Fibroblast of villous mesenchyme (primary cell): ENCODE results near the gene VPS36. TPM values are rescaled to one million over a fixed set of nuclear protein-coding genes. Genes with fewer than 3 reads are reported as not detected.
"Not testable (repeated sequence)": the region's sequence is repeated elsewhere in the genome, so short reads cannot be mapped to it uniquely, and the experiment has no call there.

Experiments used
- DNase-seq: peaks from one replicate; pipeline ENCODE4 v3.0.0-alpha.2; 2010; ENCODE audit warnings: low read depth
- H3K4me3 ChIP-seq: 2 replicates; pipeline ENCODE4 v1.5.1; 2011; ENCODE audit warnings: low read depth, mild to moderate bottlenecking, low read length
- total RNA-seq: library from RNA; depleted of rRNA; stranded (reverse); fragments of >200 nt; gene quantifications from 2 replicates; pipeline ENCODE4 v1.2.3, GENCODE V29; 2012
- TF ChIP-seq, protein P1 (sequence below): IDR thresholded peaks from 2 replicates; pipeline ENCODE4 v1.5.1; 2012; ENCODE audit warnings: low read depth, mild to moderate bottlenecking, low read length; ENCODE audit not compliant: insufficient read depth

The VPS36 gene, protein sequence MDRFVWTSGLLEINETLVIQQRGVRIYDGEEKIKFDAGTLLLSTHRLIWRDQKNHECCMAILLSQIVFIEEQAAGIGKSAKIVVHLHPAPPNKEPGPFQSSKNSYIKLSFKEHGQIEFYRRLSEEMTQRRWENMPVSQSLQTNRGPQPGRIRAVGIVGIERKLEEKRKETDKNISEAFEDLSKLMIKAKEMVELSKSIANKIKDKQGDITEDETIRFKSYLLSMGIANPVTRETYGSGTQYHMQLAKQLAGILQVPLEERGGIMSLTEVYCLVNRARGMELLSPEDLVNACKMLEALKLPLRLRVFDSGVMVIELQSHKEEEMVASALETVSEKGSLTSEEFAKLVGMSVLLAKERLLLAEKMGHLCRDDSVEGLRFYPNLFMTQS
- 33.8 and 39.3 TPM in 2 replicates for total RNA-seq

DNA sequence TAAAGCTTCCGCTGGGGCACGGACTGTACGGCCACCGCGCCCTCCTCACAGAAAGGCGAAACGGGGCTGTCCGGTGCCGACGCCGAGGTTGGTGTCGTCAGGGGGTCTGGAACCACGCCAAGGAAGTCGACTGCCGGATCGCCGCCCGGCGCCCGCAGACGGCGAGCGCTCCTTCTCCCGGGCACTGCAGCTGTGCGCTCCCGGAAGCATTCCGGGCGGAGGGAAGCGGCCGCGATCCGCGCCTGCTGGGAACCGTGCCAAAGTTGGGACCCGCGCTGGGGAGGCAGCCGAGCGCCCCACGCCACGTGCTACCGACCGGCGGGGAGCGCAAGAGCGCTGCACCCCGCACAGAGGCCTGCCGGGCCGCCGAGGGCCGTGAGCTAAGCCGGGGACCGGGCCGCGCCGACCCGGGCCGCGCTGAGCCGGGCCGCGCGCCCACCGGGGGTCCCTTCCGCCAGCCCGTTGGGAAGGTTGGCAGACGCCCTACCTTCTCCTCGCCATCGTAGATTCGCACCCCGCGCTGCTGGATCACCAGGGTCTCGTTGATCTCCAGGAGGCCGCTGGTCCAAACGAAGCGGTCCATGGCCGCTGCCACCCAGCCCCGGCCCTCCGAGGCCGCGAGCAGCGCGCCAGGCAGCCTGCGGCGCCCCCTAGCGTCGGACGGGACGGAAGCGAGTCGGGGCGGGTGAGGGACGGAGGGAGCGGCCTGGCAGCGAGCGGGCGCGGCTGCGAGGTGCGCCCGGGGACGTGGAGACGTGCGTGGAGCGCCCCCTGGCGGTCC, at the start of gene VPS36:
VPS36 (minus strand) TSS at position 623 of the 781 bp plus-strand sequence; CDS start at position 583, 40 bp downstream.
- DNase-seq = peak; percentile 95
- peak within 1 kb of the TSS; percentile 73 for H3K4me3 ChIP-seq
- TF ChIP-seq, protein P1, sequence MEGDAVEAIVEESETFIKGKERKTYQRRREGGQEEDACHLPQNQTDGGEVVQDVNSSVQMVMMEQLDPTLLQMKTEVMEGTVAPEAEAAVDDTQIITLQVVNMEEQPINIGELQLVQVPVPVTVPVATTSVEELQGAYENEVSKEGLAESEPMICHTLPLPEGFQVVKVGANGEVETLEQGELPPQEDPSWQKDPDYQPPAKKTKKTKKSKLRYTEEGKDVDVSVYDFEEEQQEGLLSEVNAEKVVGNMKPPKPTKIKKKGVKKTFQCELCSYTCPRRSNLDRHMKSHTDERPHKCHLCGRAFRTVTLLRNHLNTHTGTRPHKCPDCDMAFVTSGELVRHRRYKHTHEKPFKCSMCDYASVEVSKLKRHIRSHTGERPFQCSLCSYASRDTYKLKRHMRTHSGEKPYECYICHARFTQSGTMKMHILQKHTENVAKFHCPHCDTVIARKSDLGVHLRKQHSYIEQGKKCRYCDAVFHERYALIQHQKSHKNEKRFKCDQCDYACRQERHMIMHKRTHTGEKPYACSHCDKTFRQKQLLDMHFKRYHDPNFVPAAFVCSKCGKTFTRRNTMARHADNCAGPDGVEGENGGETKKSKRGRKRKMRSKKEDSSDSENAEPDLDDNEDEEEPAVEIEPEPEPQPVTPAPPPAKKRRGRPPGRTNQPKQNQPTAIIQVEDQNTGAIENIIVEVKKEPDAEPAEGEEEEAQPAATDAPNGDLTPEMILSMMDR = peak; percentile 97

DNA sequence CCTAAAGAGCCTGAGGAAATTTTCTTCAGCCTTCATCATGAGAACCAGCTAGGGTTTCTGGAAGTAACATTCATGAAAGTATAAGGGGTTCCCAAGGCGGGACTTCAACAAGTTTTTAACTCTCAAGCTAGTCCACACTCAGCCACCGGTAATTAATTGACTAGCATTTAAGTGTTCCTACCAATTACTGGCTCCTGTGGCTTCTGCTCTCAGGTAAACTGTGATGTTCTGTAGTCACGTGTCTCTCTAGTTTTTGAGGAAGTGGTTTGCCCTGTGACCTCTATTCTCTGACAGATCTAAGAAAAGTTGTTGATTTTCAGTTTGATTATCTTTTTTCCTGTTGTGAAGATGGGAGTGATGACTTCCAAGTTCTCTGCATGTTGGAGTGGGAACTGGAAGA, 47.5 kb upstream of the VPS36 start:
- DNase-seq, H3K4me3 ChIP-seq: not testable (repeated sequence)

DNA sequence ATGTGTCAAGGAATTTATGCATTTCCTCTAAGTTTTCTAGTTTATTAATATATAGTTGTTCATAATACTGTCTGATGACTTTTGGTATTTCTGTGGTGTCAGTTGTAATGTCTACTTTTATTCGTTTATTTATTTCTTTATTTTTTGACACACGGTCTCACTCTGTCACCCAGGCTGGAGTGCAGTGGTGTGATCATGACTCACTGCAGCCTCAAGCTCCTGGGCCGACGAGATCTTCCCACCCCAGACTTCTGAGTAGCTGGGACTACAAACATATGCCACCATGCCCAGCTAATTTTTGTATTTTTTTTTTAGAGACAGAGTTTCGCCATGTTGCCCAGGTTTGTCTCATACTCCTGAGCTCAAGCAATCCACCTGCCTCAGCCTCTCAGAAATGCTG, 43.8 kb upstream of the VPS36 start:
- not testable (repeated sequence) for H3K4me3 ChIP-seq, DNase-seq

DNA sequence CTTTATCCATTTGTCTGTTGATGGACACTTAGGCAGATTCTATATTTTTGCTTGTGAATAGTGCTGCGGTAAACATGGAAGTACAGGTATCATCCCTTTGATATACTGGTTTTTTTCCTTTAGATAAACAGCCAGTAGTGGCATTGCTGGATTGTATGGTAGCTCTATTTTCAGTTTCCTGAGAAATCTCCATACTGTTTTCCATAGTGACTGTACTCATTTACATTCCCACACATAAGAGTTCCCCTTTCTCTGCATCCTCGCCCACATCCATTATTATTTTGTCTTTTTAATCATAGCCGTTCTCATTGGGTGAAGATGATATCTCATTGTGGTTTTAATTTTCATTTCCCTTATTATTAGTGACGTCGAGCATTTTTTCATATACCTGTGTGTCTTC, 40.6 kb upstream of the VPS36 start:
- not testable (repeated sequence) for DNase-seq

DNA sequence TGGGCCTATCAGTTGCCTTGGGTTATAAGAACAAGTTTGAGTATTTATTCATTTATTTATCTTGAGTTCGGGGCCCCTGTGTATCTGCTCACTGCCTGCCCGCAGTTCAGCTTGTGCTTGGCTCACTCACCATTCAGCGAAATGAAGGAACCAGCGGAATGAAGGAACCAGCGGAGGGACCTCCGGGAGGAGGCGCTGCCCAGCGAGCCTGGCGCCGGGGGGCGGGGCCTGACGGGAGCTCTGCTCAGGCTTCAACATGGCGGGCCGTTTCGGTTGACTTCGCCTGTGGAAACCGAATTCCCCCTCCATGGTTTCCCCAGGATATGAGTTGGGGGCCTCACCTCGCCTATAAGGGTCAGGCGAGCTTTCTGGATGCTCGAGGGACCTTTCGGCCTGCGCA, 38.3 kb upstream of the VPS36 start:
- DNase-seq, H3K4me3 ChIP-seq: not testable (repeated sequence)

More for the DNA sequence above, 40.6 kb upstream of the VPS36 start:
- H3K4me3 ChIP-seq = not testable (repeated sequence)

DNA sequence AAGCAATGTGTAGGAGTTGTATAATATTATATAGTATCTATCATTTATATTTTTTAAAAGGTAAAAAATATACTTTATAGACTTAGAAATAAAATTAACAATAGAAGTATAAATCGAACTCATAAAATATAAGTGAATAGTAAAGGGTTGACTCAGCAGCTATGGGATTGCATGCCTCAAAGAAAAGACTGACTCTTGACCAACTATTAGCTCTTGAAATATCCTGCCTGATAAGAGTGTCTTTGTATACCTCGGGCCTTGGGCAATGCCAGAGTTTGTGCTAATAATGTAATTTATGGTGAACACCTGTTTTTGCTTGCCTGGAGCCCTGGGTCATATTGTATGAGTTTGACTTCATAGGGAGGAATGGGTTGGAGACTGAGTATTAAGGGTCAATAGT, 36.6 kb upstream of the VPS36 start:
- not testable (repeated sequence) for DNase-seq, H3K4me3 ChIP-seq

DNA sequence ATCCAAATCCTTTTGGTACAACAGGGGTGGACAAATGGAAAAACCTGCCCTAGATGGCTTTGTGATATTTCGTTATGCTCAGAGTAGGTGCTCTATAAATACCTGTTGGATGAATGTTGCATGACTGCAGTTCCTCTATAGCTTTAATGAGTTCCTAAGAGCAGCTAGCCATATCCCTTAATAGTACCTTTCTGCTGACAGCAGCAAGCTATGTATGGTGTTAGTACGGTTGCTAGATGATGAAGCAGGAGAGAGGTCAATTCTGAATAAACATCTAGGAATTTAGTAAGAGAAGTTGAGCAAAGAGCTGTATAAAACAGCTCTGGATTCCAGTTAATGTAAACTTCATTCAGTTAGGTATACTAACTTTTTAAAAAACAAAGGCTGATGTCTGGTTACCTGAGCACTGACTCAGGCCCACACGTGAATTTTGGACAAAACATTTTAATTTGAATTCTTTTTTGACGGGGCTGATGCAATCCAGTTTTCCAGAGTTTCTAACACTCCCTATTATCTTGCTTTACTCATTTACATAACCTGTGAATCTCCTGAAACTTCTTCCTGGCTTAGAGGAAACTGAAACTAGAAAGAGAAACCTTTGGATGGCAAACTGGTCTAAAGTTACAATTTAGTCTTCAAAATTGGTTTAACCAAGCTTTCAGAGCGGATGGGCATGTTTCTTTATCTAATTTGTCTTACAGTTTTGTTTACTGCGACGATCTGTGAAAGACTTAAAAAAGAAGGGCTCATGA, 30.4 kb upstream of the VPS36 start:
- H3K4me3 ChIP-seq, DNase-seq: not testable (repeated sequence)

DNA sequence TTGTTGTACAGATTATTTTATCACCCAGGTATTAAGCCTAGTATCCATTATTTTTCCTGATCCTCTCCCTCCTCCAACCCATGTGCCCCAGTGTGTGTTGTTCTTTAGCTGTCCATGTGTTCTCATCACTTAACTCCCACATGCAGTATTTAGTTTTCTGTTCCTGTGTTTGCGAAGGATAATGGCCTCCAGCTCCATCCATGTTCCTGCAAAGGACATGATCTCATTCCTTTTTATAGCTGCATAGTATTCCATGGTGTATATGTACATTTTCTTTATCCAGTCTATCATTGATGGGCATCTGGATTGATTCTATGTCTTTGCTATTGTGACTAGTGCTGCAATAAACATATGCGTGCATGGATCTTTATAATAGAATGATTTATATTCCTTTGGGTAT, 18.1 kb upstream of the VPS36 start:
- not testable (repeated sequence) for H3K4me3 ChIP-seq, DNase-seq

DNA sequence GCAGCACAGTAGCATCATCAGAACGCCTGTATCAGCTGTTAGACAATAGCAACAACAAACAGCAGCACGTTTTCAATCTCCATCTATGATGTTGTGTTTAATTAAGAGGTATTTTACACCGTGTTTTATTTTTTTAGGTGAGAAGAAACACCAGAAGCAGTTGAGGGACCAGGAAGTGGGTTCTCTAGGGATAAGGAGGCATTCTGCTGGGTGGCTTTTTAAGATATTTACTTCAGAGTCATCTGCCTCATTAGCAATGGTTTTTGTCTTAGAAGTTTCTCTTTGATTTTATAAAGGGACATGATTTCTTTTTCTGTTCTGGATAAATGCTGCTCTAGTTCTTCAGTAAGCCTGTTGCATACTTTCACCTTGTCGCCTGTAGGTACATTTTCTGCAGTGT, 13.1 kb upstream of the VPS36 start:
- no peak overlapping the region for H3K4me3 ChIP-seq
- no peak for DNase-seq
- TF ChIP-seq, protein P1 = no peak

DNA sequence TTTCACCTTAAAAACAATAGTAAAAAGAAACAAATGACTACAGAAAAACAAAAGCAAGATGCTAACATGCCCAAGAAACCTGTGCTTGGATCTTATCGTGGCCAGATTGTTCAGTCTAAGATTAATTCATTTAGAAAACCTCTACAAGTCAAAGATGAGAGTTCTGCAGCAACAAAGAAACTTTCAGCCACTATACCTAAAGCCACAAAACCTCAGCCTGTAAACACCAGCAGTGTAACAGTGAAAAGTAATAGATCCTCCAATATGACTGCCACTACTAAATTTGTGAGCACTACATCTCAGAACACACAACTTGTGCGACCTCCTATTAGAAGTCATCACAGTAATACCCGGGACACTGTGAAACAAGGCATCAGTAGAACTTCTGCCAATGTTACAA, 10.8 kb upstream of the VPS36 start:
- no peak for DNase-seq
- H3K4me3 ChIP-seq = no peak overlapping the region
- TF ChIP-seq, protein P1 = no peak
